Hippocampal formation (tissue), 2 donors: Measurements from ENCODE around the gene OR8D4.
"Not testable (repeated sequence)": the region's sequence is repeated elsewhere in the genome, so short reads cannot be mapped to it uniquely, and the experiment has no call there.

ENCODE experiments used
- DNase-seq, 2 donors: peaks; one replicate each; lab custom pipeline; 2025; lab: John Stamatoyannopoulos, UW

OR8D4 gene

GRCh38 chr11:123901867-123902266 is at the start of gene OR8D4:
Gene OR8D4, plus strand, starts transcription at chr11:123902167. Its CDS starts 4,265 bp downstream, at chr11:123906432.
- DNase-seq: no peak

GRCh38 chr11:123852321-123852720 is 49.6 kb upstream of the OR8D4 start:
- DNase-seq: no peak

- DNase-seq: no peak
These were observed 48.9 kb upstream of the OR8D4 start for GRCh38 chr11:123853038-123853437.

- DNase-seq: no peak
These were observed 45.5 kb upstream of the OR8D4 start for GRCh38 chr11:123856444-123856843.

- no peak for DNase-seq
These were observed 42.2 kb upstream of the OR8D4 start for GRCh38 chr11:123859731-123860130.

- DNase-seq: not testable (repeated sequence)
These were observed 36.7 kb upstream of the OR8D4 start for GRCh38 chr11:123865293-123865692.

- not testable (repeated sequence) for DNase-seq
These were observed 34.2 kb upstream of the OR8D4 start for GRCh38 chr11:123867795-123868194.

GRCh38 chr11:123880912-123881311 is 21.1 kb upstream of the OR8D4 start:
- no peak for DNase-seq

- DNase-seq: no peak
These were observed 16.4 kb upstream of the OR8D4 start, which contains the start of gene TMEM225 for GRCh38 chr11:123885570-123885969. Gene TMEM225, minus strand, starts transcription at chr11:123885670. Its CDS starts 245 bp downstream, at chr11:123885425.

- DNase-seq: no peak
These were observed 9.9 kb upstream of the OR8D4 start for GRCh38 chr11:123892031-123892430.

- DNase-seq: no peak
These were observed 2.2 kb upstream of the OR8D4 start for GRCh38 chr11:123899792-123900191.

GRCh38 chr11:123903932-123904331 is 2.0 kb downstream of the OR8D4 start:
- DNase-seq: no peak

GRCh38 chr11:123904932-123905331 is 3.0 kb downstream of the OR8D4 start:
- no peak for DNase-seq

- no peak for DNase-seq
These were observed 3.9 kb downstream of the OR8D4 start for GRCh38 chr11:123905826-123906225.

- no peak for DNase-seq
These were observed 19.0 kb downstream of the OR8D4 start for GRCh38 chr11:123920943-123921342.

- no peak for DNase-seq
These were observed 22.1 kb downstream of the OR8D4 start for GRCh38 chr11:123924027-123924426.

GRCh38 chr11:123939317-123939716 is 37.4 kb downstream of the OR8D4 start, which contains the start of gene OR4D5:
Gene OR4D5, plus strand, starts transcription at chr11:123939617. Its CDS starts 0 bp downstream, at chr11:123939617.
- DNase-seq: no peak

GRCh38 chr11:123942413-123942812 is 40.4 kb downstream of the OR8D4 start:
- no peak for DNase-seq

GRCh38 chr11:123943738-123944137 is 41.8 kb downstream of the OR8D4 start, which contains the start of gene OR6T1:
Gene OR6T1, minus strand, starts transcription at chr11:123943838. Its CDS starts 0 bp downstream, at chr11:123943838.
- no peak for DNase-seq

- DNase-seq: no peak
These were observed 43.2 kb downstream of the OR8D4 start for GRCh38 chr11:123945132-123945531.

GRCh38 chr11:123956752-123957151 is 54.8 kb downstream of the OR8D4 start:
- no peak for DNase-seq
